HPDE6-E6E7 (cell line): ENCODE data around the gene ANKRD50.
A peak's percentile ranks its signal among the peaks of the same experiment; 100 is the strongest.

ENCODE experiments used
- DNase-seq: peaks from one replicate; pipeline ENCODE4 v3.0.0; 2011; ENCODE audit warnings: missing footprints; ENCODE audit errors: extremely low spot score

Gene ANKRD50

DNA sequence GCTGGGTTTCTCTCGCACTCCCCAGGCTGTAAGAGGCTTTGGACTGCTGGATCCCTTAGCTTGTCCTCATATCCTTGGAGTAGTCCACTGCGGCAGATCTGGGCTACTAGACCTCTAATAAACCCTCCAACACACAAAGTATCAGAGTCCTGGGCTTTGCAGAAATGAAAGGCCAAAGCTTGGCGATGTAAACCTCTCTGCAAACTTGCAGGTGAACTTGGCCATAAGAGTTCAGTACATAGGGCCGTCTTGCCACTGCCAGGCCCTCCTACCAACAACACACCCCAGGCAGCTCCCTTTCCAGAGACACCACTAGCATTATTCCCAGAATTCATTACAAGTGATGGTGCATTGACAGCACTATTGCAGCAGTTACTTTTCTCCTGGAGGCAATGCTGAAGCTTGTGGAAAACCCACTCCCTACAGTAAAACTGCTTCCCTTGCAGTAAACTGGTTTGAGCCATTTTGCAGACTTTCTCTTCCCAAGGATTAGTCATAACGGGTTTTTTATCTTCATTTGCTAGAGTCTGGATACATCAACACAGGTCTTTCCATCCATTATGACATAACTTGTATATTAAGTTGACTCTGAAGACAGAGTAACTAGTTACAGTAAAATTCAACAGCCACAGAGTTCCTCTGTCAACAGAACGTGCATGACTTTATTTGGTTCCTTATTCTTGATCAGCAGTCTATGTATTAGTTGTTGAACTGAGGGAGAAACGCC, 2.4 kb downstream of the ANKRD50 start:
- DNase-seq = no peak

DNA sequence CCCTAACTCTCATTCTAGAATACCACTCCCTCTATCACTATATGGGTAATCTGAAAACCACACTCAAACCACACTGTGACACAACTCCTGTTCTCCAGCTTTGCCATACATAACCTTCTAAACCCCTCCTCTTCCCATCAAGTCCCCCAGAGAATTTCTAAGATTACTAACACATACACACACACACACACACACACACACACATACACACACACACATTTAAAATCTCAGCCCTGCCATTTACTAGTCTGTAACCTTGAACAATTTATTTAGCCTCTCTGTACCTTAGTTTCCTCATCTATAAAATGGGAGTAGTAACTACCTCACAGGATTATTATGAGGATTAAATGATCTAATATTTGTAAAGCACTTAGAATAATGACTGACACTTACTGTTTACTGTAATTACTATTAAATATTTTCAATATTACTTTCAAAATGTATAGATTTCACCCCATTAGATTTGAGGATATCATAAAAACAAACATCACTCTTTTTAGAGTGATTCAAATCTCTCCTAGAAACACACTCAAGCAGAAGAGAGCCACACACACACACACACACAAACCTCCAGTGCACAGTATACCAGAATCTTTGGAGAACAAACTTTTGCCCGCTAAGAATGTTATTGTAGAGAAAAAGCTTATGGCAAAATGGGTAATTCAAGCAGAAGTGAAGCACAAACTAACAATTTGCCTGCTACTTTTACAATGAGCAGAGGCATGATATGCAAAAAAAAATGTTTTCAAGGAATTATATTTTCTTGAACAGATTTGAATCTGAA, 3.8 kb downstream of the ANKRD50 start:
- no peak for DNase-seq

DNA sequence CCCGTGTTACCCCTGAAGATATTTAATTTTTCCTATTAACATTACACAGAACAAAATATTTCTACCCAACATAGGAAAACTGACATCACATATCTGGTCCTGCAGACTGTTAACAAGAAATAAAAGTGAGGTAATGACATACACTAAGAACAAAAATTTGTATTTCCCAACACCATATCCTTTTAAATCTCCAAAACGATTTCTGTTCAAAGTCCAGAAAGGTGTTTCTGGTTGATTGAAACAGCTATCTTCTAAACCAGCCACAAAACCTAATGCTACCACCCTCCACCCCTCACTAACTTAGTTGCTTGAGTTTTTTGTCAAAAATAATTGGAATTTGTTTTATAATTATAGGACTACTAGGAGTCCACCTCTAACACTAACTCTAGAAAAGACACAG, 7.1 kb downstream of the ANKRD50 start:
- DNase-seq = no peak

DNA sequence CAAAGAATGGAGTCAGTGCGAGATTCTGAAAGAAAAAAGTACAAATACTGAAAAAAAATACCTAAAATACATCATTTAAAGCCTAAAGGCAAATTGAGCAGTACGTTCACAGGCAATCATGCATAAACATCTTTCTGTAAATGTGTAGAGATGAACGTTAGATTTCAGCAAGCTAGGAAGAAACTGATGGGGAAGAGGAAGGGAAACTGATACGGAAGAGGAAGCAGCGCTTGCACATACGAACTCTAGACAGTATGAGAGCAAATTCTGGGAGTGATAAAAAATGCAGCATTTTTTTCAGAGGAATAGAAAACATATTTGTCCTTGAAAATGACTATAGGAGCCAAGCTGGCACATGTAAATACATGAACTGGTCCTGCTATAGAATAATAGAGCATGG, 9.4 kb downstream of the ANKRD50 start:
- DNase-seq = no peak

DNA sequence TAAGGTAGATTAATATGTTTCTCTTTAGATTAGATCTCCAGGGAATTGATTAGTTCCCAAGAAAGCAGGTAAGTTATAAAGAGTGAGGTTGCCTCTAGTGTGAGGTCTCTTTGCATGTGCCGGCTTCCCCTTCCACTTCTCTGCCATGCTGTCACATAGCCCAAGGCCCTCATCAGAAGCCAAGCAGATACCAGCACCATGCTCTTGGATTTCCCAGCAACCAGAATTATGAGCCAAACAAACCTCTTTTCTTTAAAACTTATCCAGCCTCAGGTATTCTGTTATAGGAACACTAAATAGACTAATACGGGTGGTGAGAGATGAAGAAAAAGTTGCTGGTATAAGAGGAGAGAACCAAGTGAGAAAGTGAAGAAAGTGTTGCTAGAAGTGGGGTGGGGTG, 15.1 kb downstream of the ANKRD50 start:
- DNase-seq = no peak

DNA sequence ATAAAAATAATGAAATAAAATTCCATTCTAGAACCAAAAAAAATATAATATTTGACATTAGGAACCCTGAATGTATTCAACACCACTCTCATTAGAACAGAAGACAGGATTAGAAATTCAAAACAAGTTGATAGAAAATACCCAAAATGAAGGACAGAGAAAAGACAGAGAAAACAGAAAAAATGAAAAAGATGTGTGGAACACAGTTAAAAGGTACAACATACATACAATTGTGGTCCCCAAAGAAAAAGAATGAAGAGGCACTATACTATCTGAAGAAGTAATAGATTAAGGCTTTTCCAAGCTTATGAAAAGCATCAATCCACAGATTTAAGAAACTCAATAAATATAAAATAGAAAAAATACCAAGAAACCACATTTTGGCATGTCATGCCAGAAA, 16.4 kb downstream of the ANKRD50 start:
- no peak for DNase-seq

DNA sequence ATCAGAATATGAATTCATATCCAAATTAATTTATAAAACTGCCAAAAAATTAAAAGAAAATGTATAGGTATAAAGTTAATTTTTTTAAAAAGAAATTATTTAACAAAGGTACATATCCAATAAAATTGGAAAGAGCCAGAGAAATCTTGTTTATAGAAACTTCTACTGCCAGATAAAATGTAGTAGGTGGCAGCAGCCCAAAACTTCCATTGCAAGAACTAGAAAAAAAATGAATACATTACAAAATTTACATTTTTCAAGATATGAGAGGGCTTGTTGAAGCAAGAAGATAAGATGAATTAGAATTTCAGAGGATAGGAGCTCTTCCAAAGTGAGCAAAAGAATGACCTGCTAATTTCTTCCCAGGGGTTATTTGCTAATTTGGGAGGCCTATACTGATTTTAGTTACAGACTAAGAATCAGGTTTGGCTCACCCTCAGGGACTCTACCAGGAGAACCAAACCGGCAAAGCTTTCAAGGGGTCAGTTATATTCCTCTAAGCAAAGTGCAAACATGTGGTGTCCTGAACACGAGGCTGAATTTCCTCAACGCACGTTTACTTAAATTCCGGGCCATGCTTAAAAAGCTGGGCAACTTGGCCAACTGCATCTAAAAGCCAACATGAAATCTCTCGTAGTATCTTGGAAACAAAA, 17.5 kb downstream of the ANKRD50 start:
- DNase-seq = no peak

DNA sequence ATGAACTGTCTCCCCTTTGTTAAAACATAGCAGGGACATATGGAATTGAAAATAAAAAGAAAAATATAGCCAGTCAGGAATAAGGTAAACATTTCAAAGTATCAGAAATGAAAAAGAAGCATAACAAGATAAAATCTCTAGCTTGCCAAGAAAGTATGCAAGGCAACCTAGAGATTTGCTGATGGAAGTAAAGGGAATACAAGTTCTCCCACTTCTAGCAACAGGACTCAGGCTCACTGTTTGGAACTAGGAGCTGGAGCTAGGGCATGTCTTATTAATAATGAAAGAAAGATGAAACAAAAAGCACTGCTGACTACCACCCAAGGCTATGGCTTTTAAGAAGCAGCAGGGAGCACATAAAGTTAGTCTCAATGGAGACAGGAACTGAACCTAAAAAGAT, 18.2 kb downstream of the ANKRD50 start:
- DNase-seq = no peak

DNA sequence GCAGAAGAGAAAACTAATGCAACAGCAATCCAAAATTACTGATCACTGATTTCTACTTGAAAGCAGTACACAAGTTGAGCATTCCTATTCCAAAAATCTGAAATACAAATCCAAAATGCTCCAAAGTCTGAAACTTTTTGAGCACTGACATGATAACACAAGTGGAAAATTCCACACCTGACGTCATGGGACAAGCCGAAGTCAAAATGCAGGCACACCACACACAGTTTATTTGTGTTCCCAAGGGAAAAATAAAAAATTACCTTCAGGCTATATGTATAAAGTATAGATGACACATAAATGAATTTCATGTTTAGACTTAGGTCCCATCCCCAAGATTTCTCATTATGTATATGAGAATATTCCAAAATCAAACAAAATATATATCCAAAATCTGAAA, 20.7 kb downstream of the ANKRD50 start:
- no peak for DNase-seq

DNA sequence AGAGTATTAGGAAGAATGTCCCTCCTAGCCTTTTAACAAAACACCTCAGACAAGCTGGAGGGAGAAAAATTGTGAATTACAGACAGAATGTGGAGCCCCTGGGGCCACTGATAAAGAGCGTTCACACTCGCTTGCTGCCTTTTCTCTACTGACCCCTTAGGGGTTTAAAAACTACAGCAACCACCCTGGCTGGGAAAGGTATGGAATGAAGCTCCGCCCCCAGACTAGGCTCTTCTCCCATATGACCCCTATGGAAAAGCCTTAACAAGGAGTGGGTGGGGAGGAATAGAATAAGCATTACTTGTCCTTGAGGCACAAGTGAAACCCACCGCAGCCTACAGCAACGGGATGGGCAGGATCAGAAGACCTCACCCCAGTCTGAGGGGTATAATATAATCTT, 26.3 kb downstream of the ANKRD50 start:
- no peak for DNase-seq

DNA sequence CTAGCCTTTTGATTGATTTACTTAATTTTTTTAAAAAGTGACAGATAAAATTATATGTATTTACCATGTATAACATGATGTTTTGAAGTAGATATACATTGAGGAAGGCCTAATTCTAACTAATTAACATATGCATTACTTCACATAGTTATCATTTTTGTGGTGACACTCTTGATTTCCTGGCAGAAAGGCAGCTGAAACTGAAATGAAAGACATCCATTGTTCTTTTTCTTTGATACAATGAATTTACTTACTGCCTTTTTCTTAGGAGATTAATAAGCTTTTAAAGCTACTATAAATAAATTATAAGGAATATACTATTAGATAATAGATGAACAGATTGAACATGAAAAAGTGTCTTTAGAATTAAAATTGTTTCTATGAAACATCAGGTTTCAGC, 26.7 kb downstream of the ANKRD50 start:
- DNase-seq = no peak

DNA sequence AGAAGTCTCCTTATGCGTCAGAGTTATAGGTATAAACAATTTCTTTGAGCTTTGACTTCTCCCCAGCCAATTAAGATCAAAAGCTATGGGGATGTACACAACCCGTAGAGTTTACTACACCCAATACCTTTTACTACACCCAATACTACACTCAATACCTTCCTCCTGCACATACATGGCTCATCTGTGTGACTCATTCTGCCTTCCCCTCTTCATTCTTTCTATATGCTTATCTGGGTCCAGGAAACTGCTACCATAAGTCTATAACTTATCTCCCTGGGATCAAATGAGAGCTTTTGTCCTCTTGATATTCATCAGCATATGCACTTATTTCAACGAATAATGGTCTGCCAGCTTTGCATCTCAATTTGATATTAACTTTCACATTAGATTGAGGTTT, 28.2 kb downstream of the ANKRD50 start:
- DNase-seq = peak; percentile 3

DNA sequence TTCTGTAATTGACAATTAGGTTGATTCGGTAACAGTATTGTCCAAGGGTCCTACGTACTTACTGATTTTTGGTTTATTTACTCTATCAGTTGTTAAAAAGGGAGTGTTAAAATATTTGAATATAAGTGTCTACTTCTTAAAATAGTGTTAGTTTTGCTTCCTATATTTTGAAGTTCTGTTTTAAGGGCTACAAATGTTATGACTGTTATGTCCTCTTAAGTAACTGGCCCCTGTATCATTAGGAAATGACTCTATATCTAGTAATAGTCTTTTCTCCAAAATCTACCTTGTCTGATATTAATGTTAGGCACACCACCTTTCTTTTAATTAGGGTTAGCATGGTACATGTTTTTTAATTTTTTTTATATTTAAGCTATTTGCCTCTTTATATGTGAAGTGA, 30.1 kb downstream of the ANKRD50 start:
- no peak for DNase-seq

DNA sequence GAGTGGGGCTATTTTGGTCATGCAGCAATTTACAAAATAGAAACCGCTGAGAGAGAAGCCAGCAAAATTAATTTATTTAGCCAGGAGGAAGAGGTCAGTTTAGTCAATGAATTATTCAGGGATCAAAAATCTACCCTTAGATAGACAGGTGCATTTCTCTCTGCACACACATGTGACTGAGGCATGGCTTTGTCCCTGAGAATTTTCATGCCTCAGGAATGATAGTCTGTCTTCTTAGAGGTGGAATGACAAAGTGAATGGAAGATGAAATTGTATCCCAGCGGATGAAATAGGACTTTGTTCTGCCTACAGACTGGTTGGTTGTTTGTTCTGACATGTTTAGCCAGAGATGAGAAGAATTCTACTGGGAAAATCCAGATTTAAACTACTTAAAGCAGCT, 46.0 kb downstream of the ANKRD50 start:
- DNase-seq = no peak

DNA sequence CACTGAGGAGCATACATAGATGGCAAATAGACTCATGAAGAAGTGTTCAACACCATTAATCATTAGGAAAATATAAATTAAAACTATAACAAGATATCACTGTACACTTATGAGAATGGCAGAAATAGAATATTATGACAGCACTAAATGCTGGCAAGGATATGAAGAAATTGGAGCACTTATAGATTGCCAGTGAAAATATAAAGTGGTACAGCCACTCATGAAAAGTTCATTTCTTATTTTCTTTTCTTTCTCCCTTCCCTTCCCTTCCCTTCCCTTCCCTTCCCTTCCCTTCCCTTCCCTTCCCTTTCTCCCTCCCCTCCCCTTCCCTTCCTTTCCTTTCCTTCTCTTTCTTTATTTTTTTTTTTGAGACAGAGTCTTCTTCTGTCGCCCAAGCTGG, 53.7 kb downstream of the ANKRD50 start:
- no peak for DNase-seq

DNA sequence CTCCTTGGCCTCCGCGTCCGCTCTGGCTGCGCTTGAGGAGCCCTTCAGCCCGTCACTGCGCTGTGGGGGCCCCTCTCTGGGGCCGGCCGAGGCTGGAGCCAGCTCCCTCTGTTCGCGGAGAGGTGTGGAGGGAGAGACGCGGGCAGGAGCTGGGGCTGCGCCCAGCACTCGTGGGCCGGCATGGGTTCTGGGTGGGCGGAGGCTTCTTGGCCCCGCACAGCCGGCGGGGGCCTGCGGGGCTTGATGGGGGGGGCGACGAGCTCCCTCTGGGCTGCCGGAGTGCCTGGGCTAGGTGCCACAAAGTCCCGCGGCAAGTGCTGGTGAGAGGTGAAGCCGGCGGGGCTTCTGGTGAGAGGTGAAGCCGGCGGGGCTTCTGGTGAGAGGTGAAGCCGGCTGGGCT, 61.9 kb downstream of the ANKRD50 start:
- DNase-seq = no peak

DNA sequence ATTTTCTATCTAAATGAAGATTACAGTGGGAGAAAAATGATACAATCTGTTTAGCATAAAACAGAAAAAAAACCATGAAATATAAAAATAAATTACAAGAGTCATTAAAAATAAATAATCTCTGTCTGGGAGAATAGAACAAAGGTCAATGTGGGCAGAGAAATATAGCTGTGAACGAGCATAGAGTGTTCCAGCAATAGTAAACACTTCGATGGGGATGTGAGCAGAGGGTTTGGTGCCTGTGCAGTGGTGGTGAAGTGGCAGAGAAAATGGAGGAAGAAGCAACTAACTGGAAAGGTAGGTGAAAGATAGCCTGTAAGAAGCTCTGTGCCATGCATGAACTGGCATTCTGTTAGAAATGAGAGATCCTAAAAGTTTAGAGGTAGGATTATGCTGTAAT, 64.9 kb downstream of the ANKRD50 start:
- no peak for DNase-seq

DNA sequence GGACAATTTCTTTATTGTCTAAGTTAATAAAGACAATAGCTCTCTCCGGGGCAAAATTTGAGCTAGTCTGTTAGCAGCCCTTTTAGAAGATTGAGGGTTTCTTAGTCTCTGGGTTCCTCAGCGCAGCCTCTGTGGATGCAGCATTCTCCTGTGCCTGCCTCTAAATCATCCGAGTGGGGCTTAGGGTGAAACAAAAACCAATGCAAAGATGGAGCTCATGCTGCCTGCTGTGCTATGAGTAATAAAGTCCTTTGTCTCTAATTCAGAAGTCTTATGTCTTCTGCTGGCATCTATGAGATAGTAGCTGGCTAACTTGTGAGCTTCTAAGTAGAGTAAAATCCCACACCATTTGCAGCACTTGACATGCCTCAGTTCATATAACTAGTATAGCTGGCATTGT, 67.9 kb downstream of the ANKRD50 start:
- DNase-seq = no peak

DNA sequence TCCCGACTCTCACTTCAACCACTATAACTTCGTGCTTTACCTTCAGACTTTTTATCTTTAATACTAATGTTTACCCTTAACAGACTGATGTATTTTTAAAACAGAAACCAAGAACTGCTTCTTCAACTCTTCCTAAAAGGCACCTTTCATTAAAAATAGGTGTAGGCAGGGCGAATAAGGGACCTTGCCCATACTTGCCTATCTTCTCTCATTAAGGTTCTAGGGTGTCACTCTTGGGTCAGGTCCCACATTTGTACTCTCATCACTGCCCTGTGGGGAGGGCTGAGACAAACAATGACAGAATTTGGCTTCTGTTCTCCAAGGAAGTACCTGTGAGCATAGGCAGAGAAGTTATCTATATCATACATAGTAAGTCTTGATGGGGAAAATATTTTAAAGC, 69.7 kb downstream of the ANKRD50 start:
- DNase-seq = no peak

DNA sequence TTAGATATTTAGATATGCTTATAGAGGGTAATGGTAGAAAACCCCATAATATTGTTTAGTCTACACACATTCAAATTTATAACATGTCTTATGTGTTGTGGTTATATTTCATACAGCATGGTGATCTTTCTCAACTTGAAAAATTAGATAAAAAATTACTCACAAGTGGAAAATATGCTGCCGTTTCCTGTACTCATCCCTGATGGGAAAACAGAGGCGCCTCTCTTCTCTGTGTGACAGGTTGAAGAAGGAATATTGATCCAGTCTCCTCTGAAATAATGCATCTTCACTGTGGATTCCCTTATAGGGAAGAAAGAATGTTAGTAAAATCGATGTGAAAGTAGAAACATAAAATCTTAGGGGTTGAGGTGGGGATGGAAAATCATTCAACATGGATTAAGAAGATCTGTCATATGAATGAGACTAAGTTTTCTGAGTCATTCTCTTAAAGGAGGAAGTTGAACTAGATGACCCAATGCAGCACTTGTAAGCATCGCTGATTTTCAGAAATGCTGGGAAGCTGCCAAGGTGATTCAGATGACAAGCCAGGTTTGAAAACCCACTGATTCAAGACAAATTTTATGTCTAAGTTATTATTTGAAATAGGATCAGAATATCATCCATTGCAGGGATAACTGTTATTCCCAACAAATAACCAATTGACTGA, 70.7 kb downstream of the ANKRD50 start:
- peak; percentile 44 for DNase-seq

DNA sequence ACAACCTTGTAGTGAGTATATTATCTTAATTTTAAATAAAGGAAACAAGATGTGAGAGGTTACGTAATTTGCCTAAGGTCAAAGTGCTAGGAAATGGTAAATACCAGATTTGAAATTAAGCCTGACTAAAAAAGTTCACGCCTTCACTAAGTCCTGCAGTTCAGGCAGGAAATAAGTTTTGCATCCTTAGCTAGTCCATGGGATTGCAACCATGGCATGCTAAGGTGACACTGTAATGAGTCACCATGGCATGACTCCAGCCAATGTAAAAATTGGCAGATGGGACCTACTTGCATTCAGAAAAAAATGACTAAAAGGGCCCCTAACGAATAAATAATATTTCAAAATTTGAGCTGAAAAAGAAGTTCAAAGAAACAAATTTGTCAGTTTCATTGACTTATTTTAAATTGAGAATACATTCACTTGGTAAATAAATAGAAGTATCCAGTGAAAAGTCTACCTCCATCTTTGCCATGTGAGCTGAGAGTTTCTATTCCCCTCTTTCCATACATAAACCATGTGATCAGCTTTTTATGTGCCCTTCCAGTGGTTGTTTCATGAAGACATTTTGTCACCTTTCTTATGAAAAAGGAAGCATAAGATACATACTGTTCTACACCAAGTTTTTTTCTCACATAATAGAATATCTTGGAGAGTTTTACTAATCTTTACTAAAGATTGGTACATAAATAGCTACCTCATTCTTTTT, 72.4 kb downstream of the ANKRD50 start:
- DNase-seq = peak; percentile 34

DNA sequence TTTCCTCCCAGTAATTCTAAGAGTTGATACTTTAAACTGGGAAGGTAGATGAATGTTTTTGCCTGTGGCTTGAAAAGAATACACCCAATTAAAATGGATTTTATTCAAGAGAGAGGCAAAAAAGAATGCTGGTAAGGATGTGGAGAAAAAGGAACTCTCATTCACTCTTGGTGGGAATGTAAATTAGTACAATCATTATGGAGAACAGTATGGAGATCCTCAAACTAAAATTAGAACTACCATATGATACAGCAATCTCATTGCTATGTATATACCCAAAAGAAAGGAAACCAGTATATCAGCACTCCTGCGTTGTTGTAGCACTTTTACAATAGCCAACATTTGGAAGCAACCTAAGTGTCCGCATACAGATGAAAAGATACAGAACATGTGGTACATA, 75.2 kb downstream of the ANKRD50 start:
- DNase-seq = no peak
